ENCODE results near the gene SEMA4F. TPM values are rescaled to one million over a fixed set of nuclear protein-coding genes. Genes with fewer than 3 reads are reported as not detected.

SEMA4F gene
- polyA plus RNA-seq, 3 donors: 0.16 to 0.44 (median 0.43) TPM

GRCh38 chr2:74682501-74682900 is 28.5 kb downstream of the SEMA4F start:
- H3K9me3 ChIP-seq (replicated peaks in 1 of 2; ENCODE audit: control insufficient read depth in 1 of 2, insufficient read depth in 1 of 2, low read length in 2 of 2): no peaks in the 10 kb centered on the region
- H3K79me2 ChIP-seq (ENCODE audit: insufficient read depth, low read length): no peaks in the 10 kb centered on the region
- no peaks in the 10 kb centered on the region for H3K4me1 ChIP-seq (ENCODE audit: control insufficient read depth in 1 of 2, insufficient read depth in 2 of 2, low read length in 2 of 2)
- H3K4me3 Mint-ChIP-seq: no peak overlapping the region
- no peaks in the 10 kb centered on the region for H3K36me3 ChIP-seq (replicated peaks in 1 of 2; ENCODE audit: control insufficient read depth in 1 of 2, insufficient read depth in 2 of 2, low read length in 2 of 2)
- H3K27ac ChIP-seq (ENCODE audit: low read depth in 1 of 2, low read length in 2 of 2): no peak overlapping the region
- H3K27me3 ChIP-seq (ENCODE audit: control insufficient read depth in 2 of 2, insufficient read depth in 2 of 2, low read length in 2 of 2): no peaks in the 10 kb centered on the region
- no peaks in the 10 kb centered on the region for H3K9me3 Mint-ChIP-seq
- no peak overlapping the region for H3K9ac ChIP-seq (ENCODE audit: insufficient read depth, low read length, poor library complexity, severe bottlenecking)
- intact Hi-C loops (cut with micrococcal nuclease): loop anchor here in 1 of 2 donors (10.0 kb wide), 1 partner anchor 722 kb away; no protein-coding TSS in a partner anchor
- H3K27me3 Mint-ChIP-seq (ENCODE audit: low read depth in 3 of 3): no peaks in the 10 kb centered on the region
- H3K4me3 ChIP-seq (replicated peaks in 1 of 3; ENCODE audit: low read depth in 2 of 3, low read length in 3 of 3): no peak overlapping the region
- no peak overlapping the region for H2AFZ ChIP-seq (ENCODE audit: insufficient read depth, low read depth, low read length, poor library complexity, severe bottlenecking)
- no peak overlapping the region for H3K27ac Mint-ChIP-seq
- no peaks in the 10 kb centered on the region for H3K36me3 Mint-ChIP-seq
- H4K20me1 ChIP-seq (ENCODE audit: insufficient read depth, low read length): no peaks in the 10 kb centered on the region
- H3K4me1 Mint-ChIP-seq: peaks cover 4% of the 10 kb centered on the region
- TF ChIP-seq CTCF (IDR thresholded peaks at IDR 0.05): no peak
- H3K4me2 ChIP-seq (replicated peaks; ENCODE audit: extremely low read depth, low read length, poor library complexity, severe bottlenecking): no peak overlapping the region
- no peak for DNase-seq

GRCh38 chr2:74685408-74685807 is 31.4 kb downstream of the SEMA4F start:
- H3K4me3 ChIP-seq (replicated peaks in 1 of 3; ENCODE audit: low read depth in 2 of 3, low read length in 3 of 3): no peak overlapping the region
- H3K27ac Mint-ChIP-seq: no peak overlapping the region
- no peaks in the 10 kb centered on the region for H3K36me3 Mint-ChIP-seq
- peaks cover 2 to 5% of the 10 kb centered on the region in 2 donors for H3K27me3 ChIP-seq (ENCODE audit: control insufficient read depth in 2 of 2, insufficient read depth in 2 of 2, low read length in 2 of 2)
- H3K27me3 Mint-ChIP-seq (ENCODE audit: low read depth in 3 of 3): peaks cover 0 to 7% (median 0%) of the 10 kb centered on the region in 3 donors
- WGBS (ENCODE audit: insufficient coverage): no CpG with 5 or more reads among the region's 3 CpGs
- TF ChIP-seq CTCF (IDR thresholded peaks at IDR 0.05): no peak
- DNase-seq: no peak
- no peaks in the 10 kb centered on the region for H3K9me3 Mint-ChIP-seq
- intact Hi-C loops (cut with micrococcal nuclease): loop anchor here in 1 of 2 donors (10.0 kb wide), 1 partner anchor 719 kb away; no protein-coding TSS in a partner anchor
- H3K36me3 ChIP-seq (replicated peaks in 1 of 2; ENCODE audit: control insufficient read depth in 1 of 2, insufficient read depth in 2 of 2, low read length in 2 of 2): no peaks in the 10 kb centered on the region
- no peaks in the 10 kb centered on the region for H4K20me1 ChIP-seq (ENCODE audit: insufficient read depth, low read length)
- H3K4me3 Mint-ChIP-seq: no peak overlapping the region
- H3K9ac ChIP-seq (ENCODE audit: insufficient read depth, low read length, poor library complexity, severe bottlenecking): no peak overlapping the region
- H3K4me1 ChIP-seq (ENCODE audit: control insufficient read depth in 1 of 2, insufficient read depth in 2 of 2, low read length in 2 of 2): no peaks in the 10 kb centered on the region
- no peak overlapping the region for H3K27ac ChIP-seq (ENCODE audit: low read depth in 1 of 2, low read length in 2 of 2)
- H2AFZ ChIP-seq (ENCODE audit: insufficient read depth, low read depth, low read length, poor library complexity, severe bottlenecking): no peak overlapping the region
- peaks cover 4% of the 10 kb centered on the region for H3K4me1 Mint-ChIP-seq
- no peak overlapping the region for H3K4me2 ChIP-seq (replicated peaks; ENCODE audit: extremely low read depth, low read length, poor library complexity, severe bottlenecking)
- no peaks in the 10 kb centered on the region for H3K9me3 ChIP-seq (replicated peaks in 1 of 2; ENCODE audit: control insufficient read depth in 1 of 2, insufficient read depth in 1 of 2, low read length in 2 of 2)
- H3K79me2 ChIP-seq (ENCODE audit: insufficient read depth, low read length): no peaks in the 10 kb centered on the region

Measured in CD14-positive monocyte (primary cell).